ENCODE results near the gene TBC1D9.

Gene TBC1D9

GRCh38 chr4:140735779-140736391 is 20.3 kb downstream of the TBC1D9 start:
- H3K4me1 ChIP-seq (ENCODE audit: control insufficient read depth in 2 of 2, insufficient read depth in 1 of 2, low read depth in 1 of 2, low read length in 2 of 2), result peaks cover 3 to 6% of the 10 kb centered on the region in 2 donors
- H3K79me1 ChIP-seq (ENCODE audit: low read depth, low read length), result no peaks in the 10 kb centered on the region
- no peak overlapping the region for H2BK12ac ChIP-seq (ENCODE audit: low read length)
- no peak overlapping the region for H3K4ac ChIP-seq (ENCODE audit: low read length)
- no peak overlapping the region for H3K23ac ChIP-seq (ENCODE audit: low read depth, low read length, poor library complexity)
- H3K9ac ChIP-seq (ENCODE audit: low read depth, low read length, poor library complexity), result no peak overlapping the region
- no peak overlapping the region for H4K91ac ChIP-seq (ENCODE audit: low read depth, low read length, poor library complexity)
- H3K36me3 ChIP-seq (replicated peaks in 1 of 2; ENCODE audit: control insufficient read depth in 2 of 2, insufficient read depth in 2 of 2, low read length in 2 of 2), result no peaks in the 10 kb centered on the region
- H3K18ac ChIP-seq (ENCODE audit: low read length), result no peak overlapping the region
- no peak overlapping the region for H3K14ac ChIP-seq (ENCODE audit: low read length)
- no peak overlapping the region for H4K8ac ChIP-seq (ENCODE audit: low read depth, low read length)
- H2BK15ac ChIP-seq (ENCODE audit: low read length), result no peak overlapping the region
- no peak overlapping the region for H2BK120ac ChIP-seq (ENCODE audit: low read depth, low read length)
- no peak overlapping the region for H3K4me3 ChIP-seq (ENCODE audit: low read length in 2 of 2)
- H2BK5ac ChIP-seq (ENCODE audit: low read length), result no peak overlapping the region
- DNase-seq (ENCODE audit: low spot score), result no peak
- H2AK5ac ChIP-seq (ENCODE audit: low read depth, low read length), result no peak overlapping the region
- no peak overlapping the region for H3K27ac ChIP-seq (replicated peaks; ENCODE audit: low read length)
- H3K9me3 ChIP-seq (replicated peaks in 1 of 2; ENCODE audit: control insufficient read depth in 2 of 2, insufficient read depth in 1 of 2, low read depth in 1 of 2, low read length in 2 of 2), result no peaks in the 10 kb centered on the region
- H2AFZ ChIP-seq (ENCODE audit: low read length), result no peak overlapping the region
- H3K4me2 ChIP-seq (ENCODE audit: insufficient read depth, low read length, poor library complexity, severe bottlenecking), result no peak overlapping the region
- no peaks in the 10 kb centered on the region for H3K27me3 ChIP-seq (ENCODE audit: control insufficient read depth in 3 of 3, insufficient read depth in 3 of 3, low read depth in 1 of 3, low read length in 3 of 3)
- WGBS, 2 donors (ENCODE audit: extremely low coverage in 2 of 2, insufficient read length in 2 of 2, insufficient replicate concordance in 1 of 2), result no CpG with 5 or more reads among the region's 4 CpGs

DNA sequence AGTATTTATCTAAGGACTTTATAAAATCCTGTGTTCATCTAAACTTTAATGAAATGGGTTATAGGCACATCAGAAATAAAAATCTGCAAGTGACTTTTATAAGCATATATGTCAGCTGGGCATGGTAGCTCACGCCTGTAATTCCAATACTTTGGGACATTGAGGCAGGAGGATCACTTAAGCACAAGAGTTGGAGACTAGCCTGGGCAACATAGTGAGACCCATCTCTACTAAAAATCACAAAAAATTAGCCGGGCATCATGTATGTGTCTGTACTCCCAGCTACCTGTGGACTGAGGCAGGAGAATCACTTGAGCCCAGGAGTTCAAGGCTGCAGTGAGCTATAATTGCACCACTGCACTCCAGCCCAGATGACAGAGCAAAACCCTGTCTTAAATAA is 20.9 kb downstream of the TBC1D9 start:
- DNase-seq (ENCODE audit: low spot score), result no peak
- H2AK5ac ChIP-seq (ENCODE audit: low read depth, low read length), result no peak overlapping the region
- H3K23ac ChIP-seq (ENCODE audit: low read depth, low read length, poor library complexity), result no peak overlapping the region
- H3K4ac ChIP-seq (ENCODE audit: low read length), result no peak overlapping the region
- H3K27ac ChIP-seq (replicated peaks; ENCODE audit: low read length), result no peak overlapping the region
- H3K27me3 ChIP-seq (ENCODE audit: control insufficient read depth in 3 of 3, insufficient read depth in 3 of 3, low read depth in 1 of 3, low read length in 3 of 3), result no peaks in the 10 kb centered on the region
- H3K9me3 ChIP-seq (replicated peaks in 1 of 2; ENCODE audit: control insufficient read depth in 2 of 2, insufficient read depth in 1 of 2, low read depth in 1 of 2, low read length in 2 of 2), result no peaks in the 10 kb centered on the region
- H4K91ac ChIP-seq (ENCODE audit: low read depth, low read length, poor library complexity), result no peak overlapping the region
- H4K8ac ChIP-seq (ENCODE audit: low read depth, low read length), result no peak overlapping the region
- H3K9ac ChIP-seq (ENCODE audit: low read depth, low read length, poor library complexity), result no peak overlapping the region
- H3K36me3 ChIP-seq (replicated peaks in 1 of 2; ENCODE audit: control insufficient read depth in 2 of 2, insufficient read depth in 2 of 2, low read length in 2 of 2), result no peaks in the 10 kb centered on the region
- no peak overlapping the region for H2BK120ac ChIP-seq (ENCODE audit: low read depth, low read length)
- H3K18ac ChIP-seq (ENCODE audit: low read length), result no peak overlapping the region
- no peak overlapping the region for H2BK15ac ChIP-seq (ENCODE audit: low read length)
- WGBS, 2 donors (ENCODE audit: extremely low coverage in 2 of 2, insufficient read length in 2 of 2, insufficient replicate concordance in 1 of 2), result no CpG with 5 or more reads among the region's 2 CpGs
- no peak overlapping the region for H2BK5ac ChIP-seq (ENCODE audit: low read length)
- no peak overlapping the region for H3K4me2 ChIP-seq (ENCODE audit: insufficient read depth, low read length, poor library complexity, severe bottlenecking)
- no peak overlapping the region for H2BK12ac ChIP-seq (ENCODE audit: low read length)
- peaks cover 3 to 5% of the 10 kb centered on the region in 2 donors for H3K4me1 ChIP-seq (ENCODE audit: control insufficient read depth in 2 of 2, insufficient read depth in 1 of 2, low read depth in 1 of 2, low read length in 2 of 2)
- H3K4me3 ChIP-seq (ENCODE audit: low read length in 2 of 2), result no peak overlapping the region
- H3K14ac ChIP-seq (ENCODE audit: low read length), result no peak overlapping the region
- H2AFZ ChIP-seq (ENCODE audit: low read length), result no peak overlapping the region
- H3K79me1 ChIP-seq (ENCODE audit: low read depth, low read length), result no peaks in the 10 kb centered on the region

GRCh38 chr4:140732780-140733179 is 23.4 kb downstream of the TBC1D9 start:
- H3K4ac ChIP-seq (ENCODE audit: low read length), result no peak overlapping the region
- no peak overlapping the region for H3K9ac ChIP-seq (ENCODE audit: low read depth, low read length, poor library complexity)
- no peak overlapping the region for H3K18ac ChIP-seq (ENCODE audit: low read length)
- H2BK12ac ChIP-seq (ENCODE audit: low read length), result no peak overlapping the region
- H3K9me3 ChIP-seq (replicated peaks in 1 of 2; ENCODE audit: control insufficient read depth in 2 of 2, insufficient read depth in 1 of 2, low read depth in 1 of 2, low read length in 2 of 2), result no peaks in the 10 kb centered on the region
- no peaks in the 10 kb centered on the region for H3K79me1 ChIP-seq (ENCODE audit: low read depth, low read length)
- peaks cover 3 to 4% of the 10 kb centered on the region in 2 donors for H3K4me1 ChIP-seq (ENCODE audit: control insufficient read depth in 2 of 2, insufficient read depth in 1 of 2, low read depth in 1 of 2, low read length in 2 of 2)
- H3K27ac ChIP-seq (replicated peaks; ENCODE audit: low read length), result no peak overlapping the region
- H2BK5ac ChIP-seq (ENCODE audit: low read length), result no peak overlapping the region
- no CpG with 5 or more reads among the region's 2 CpGs for WGBS, 2 donors (ENCODE audit: extremely low coverage in 2 of 2, insufficient read length in 2 of 2, insufficient replicate concordance in 1 of 2)
- H4K91ac ChIP-seq (ENCODE audit: low read depth, low read length, poor library complexity), result no peak overlapping the region
- no peaks in the 10 kb centered on the region for H3K36me3 ChIP-seq (replicated peaks in 1 of 2; ENCODE audit: control insufficient read depth in 2 of 2, insufficient read depth in 2 of 2, low read length in 2 of 2)
- H3K14ac ChIP-seq (ENCODE audit: low read length), result no peak overlapping the region
- no peak overlapping the region for H2AK5ac ChIP-seq (ENCODE audit: low read depth, low read length)
- H3K23ac ChIP-seq (ENCODE audit: low read depth, low read length, poor library complexity), result no peak overlapping the region
- no peak overlapping the region for H4K8ac ChIP-seq (ENCODE audit: low read depth, low read length)
- no peak for DNase-seq (ENCODE audit: low spot score)
- H3K4me3 ChIP-seq (ENCODE audit: low read length in 2 of 2), result no peak overlapping the region
- H2BK15ac ChIP-seq (ENCODE audit: low read length), result no peak overlapping the region
- no peak overlapping the region for H2BK120ac ChIP-seq (ENCODE audit: low read depth, low read length)
- no peaks in the 10 kb centered on the region for H3K27me3 ChIP-seq (ENCODE audit: control insufficient read depth in 3 of 3, insufficient read depth in 3 of 3, low read depth in 1 of 3, low read length in 3 of 3)
- H3K4me2 ChIP-seq (ENCODE audit: insufficient read depth, low read length, poor library complexity, severe bottlenecking), result no peak overlapping the region
- H2AFZ ChIP-seq (ENCODE audit: low read length), result no peak overlapping the region

GRCh38 chr4:140729344-140730049 is 26.7 kb downstream of the TBC1D9 start:
- Histone ChIP-seq H3K4ac (ENCODE audit: low read length) (no peak overlapping the region), H3K4me3 (ENCODE audit: low read length in 2 of 2) (no peak overlapping the region), H4K8ac (ENCODE audit: low read depth, low read length) (no peak overlapping the region), H3K27me3 (ENCODE audit: control insufficient read depth in 3 of 3, insufficient read depth in 3 of 3, low read depth in 1 of 3, low read length in 3 of 3) (no peaks in the 10 kb centered on the region), H3K14ac (ENCODE audit: low read length) (no peak overlapping the region), H2AFZ (ENCODE audit: low read length) (no peak overlapping the region), H3K23ac (ENCODE audit: low read depth, low read length, poor library complexity) (no peak overlapping the region), H3K27ac (replicated peaks; ENCODE audit: low read length) (no peak overlapping the region), H3K9me3 (replicated peaks in 1 of 2; ENCODE audit: control insufficient read depth in 2 of 2, insufficient read depth in 1 of 2, low read depth in 1 of 2, low read length in 2 of 2) (no peaks in the 10 kb centered on the region), H3K36me3 (replicated peaks in 1 of 2; ENCODE audit: control insufficient read depth in 2 of 2, insufficient read depth in 2 of 2, low read length in 2 of 2) (no peaks in the 10 kb centered on the region), H4K91ac (ENCODE audit: low read depth, low read length, poor library complexity) (no peak overlapping the region), H3K9ac (ENCODE audit: low read depth, low read length, poor library complexity) (no peak overlapping the region), H2BK120ac (ENCODE audit: low read depth, low read length) (no peak overlapping the region), H3K4me2 (ENCODE audit: insufficient read depth, low read length, poor library complexity, severe bottlenecking) (no peak overlapping the region), H2BK12ac (ENCODE audit: low read length) (no peak overlapping the region), H2BK15ac (ENCODE audit: low read length) (no peak overlapping the region), H2AK5ac (ENCODE audit: low read depth, low read length) (no peak overlapping the region), H2BK5ac (ENCODE audit: low read length) (no peak overlapping the region), H3K18ac (ENCODE audit: low read length) (no peak overlapping the region), H3K4me1 (ENCODE audit: control insufficient read depth in 2 of 2, insufficient read depth in 1 of 2, low read depth in 1 of 2, low read length in 2 of 2) (peaks cover 0 to 3% of the 10 kb centered on the region in 2 donors), H3K79me1 (ENCODE audit: low read depth, low read length) (no peaks in the 10 kb centered on the region)
- WGBS, 2 donors (ENCODE audit: extremely low coverage in 2 of 2, insufficient read length in 2 of 2, insufficient replicate concordance in 1 of 2), result no CpG with 5 or more reads among the region's 6 CpGs
- DNase-seq (ENCODE audit: low spot score), result no peak
